Caki2 (cell line): ENCODE measurements around the gene TMEM132C. TPM values are rescaled to one million over a fixed set of nuclear protein-coding genes. Genes with fewer than 3 reads are reported as not detected.

Experiments used
- DNase-seq: peaks from one replicate; pipeline ENCODE4 v3.0.0-alpha.2; 2015; ENCODE audit warnings: low read depth
- in situ Hi-C: cut with HindIII; loops from 2 replicates; pipeline ENCODE4 v1.10.0; 2016; ENCODE audit warnings: low sequenced_read_pairs, low pct_unique_long_range_greater_than_20kb, mixed read lengths
- total RNA-seq: library from RNA; depleted of rRNA; stranded (reverse); fragments of >200 nt; shearing (Covaris generic); gene quantifications from 2 replicates; pipeline ENCODE4 v1.2.3, GENCODE V29; 2014; ENCODE audit warnings: low replicate concordance

The TMEM132C gene
- total RNA-seq, 1 experiment from 2014 or later, result not detected

GRCh38 chr12:128385736-128386135 lies 118.8 kb downstream of the TMEM132C start:
- no peak for DNase-seq
- in situ Hi-C loops, result no loop called here

GRCh38 chr12:128387811-128388422 lies 120.9 kb downstream of the TMEM132C start:
- in situ Hi-C loops, result no loop called here
- DNase-seq, result peak; percentile 15

GRCh38 chr12:128388461-128389000 lies 121.6 kb downstream of the TMEM132C start:
- DNase-seq, result no peak
- in situ Hi-C loops, result no loop called here

- in situ Hi-C loops, result no loop called here
- no peak for DNase-seq
These were observed 126.4 kb downstream of the TMEM132C start for GRCh38 chr12:128393346-128393745.

- in situ Hi-C loops, result no loop called here
- no peak for DNase-seq
These were observed 127.2 kb downstream of the TMEM132C start for GRCh38 chr12:128394137-128394536.

GRCh38 chr12:128399253-128399652 lies 132.3 kb downstream of the TMEM132C start:
- no peak for DNase-seq
- in situ Hi-C loops, result no loop called here

GRCh38 chr12:128402486-128403243 lies 135.7 kb downstream of the TMEM132C start:
- in situ Hi-C loops, result no loop called here
- DNase-seq, result no peak

GRCh38 chr12:128408669-128409068 lies 141.7 kb downstream of the TMEM132C start:
- in situ Hi-C loops, result no loop called here
- DNase-seq, result no peak

GRCh38 chr12:128415036-128415560 lies 148.1 kb downstream of the TMEM132C start:
- in situ Hi-C loops, result no loop called here
- DNase-seq, result no peak

GRCh38 chr12:128418944-128419343 lies 152.0 kb downstream of the TMEM132C start:
- DNase-seq, result no peak
- in situ Hi-C loops, result no loop called here

- in situ Hi-C loops, result no loop called here
- DNase-seq, result no peak
These were observed 153.2 kb downstream of the TMEM132C start for GRCh38 chr12:128420163-128420562.

GRCh38 chr12:128421375-128421774 lies 154.4 kb downstream of the TMEM132C start:
- no peak for DNase-seq
- in situ Hi-C loops, result no loop called here

GRCh38 chr12:128423205-128423604 lies 156.2 kb downstream of the TMEM132C start:
- in situ Hi-C loops, result no loop called here

GRCh38 chr12:128424931-128425431 lies 158.0 kb downstream of the TMEM132C start:
- no peak for DNase-seq
- in situ Hi-C loops, result no loop called here

More at GRCh38 chr12:128423205-128423604, 156.2 kb downstream of the TMEM132C start:
- DNase-seq, result no peak

GRCh38 chr12:128425666-128426331 lies 158.8 kb downstream of the TMEM132C start:
- in situ Hi-C loops, result no loop called here
- DNase-seq, result no peak

GRCh38 chr12:128426511-128426910 lies 159.5 kb downstream of the TMEM132C start:
- DNase-seq, result no peak
- in situ Hi-C loops, result no loop called here

GRCh38 chr12:128439796-128440195 lies 172.8 kb downstream of the TMEM132C start:
- no peak for DNase-seq
- in situ Hi-C loops, result no loop called here

GRCh38 chr12:128442096-128442495 lies 175.1 kb downstream of the TMEM132C start:
- in situ Hi-C loops, result no loop called here
- no peak for DNase-seq

- no peak for DNase-seq
- in situ Hi-C loops, result no loop called here
These were observed 177.6 kb downstream of the TMEM132C start for GRCh38 chr12:128444598-128444997.
